Measurements from ENCODE around the gene TMEM116.
"Not testable (repeated sequence)": the region's sequence is repeated elsewhere in the genome, so short reads cannot be mapped to it uniquely, and the experiment has no call there.

Gene TMEM116

GRCh38 chr12:112012775-112013600, at the start of gene TMEM116, which contains the start of gene ERP29:
TMEM116 (minus strand) TSS chr12:112013165; CDS start chr12:112005270, 7,895 bp downstream.
ERP29 (plus strand) TSS chr12:112013426; CDS start chr12:112013466, 40 bp downstream.
- DNase-seq (ENCODE audit: insufficient read length, low spot score) (peak; percentile 94), FAIRE-seq (no peak)
- peak; percentile 93 for TF ChIP-seq POLR2A (IDR thresholded peaks at IDR 0.05; ENCODE audit: low read depth, low read length)

GRCh38 chr12:112061137-112061536, 48.2 kb upstream of the TMEM116 start:
- no peak for TF ChIP-seq POLR2A (IDR thresholded peaks at IDR 0.05; ENCODE audit: low read depth, low read length)
- DNase-seq (ENCODE audit: insufficient read length, low spot score): no peak
- no peak for FAIRE-seq

- TF ChIP-seq POLR2A (IDR thresholded peaks at IDR 0.05; ENCODE audit: low read depth, low read length): no peak
- no peak for FAIRE-seq
- no peak for DNase-seq (ENCODE audit: insufficient read length, low spot score)
Measured at GRCh38 chr12:112049351-112049750, 36.4 kb upstream of the TMEM116 start.

GRCh38 chr12:112046003-112046402, 33.0 kb upstream of the TMEM116 start:
- DNase-seq (ENCODE audit: insufficient read length, low spot score): no peak

DNA sequence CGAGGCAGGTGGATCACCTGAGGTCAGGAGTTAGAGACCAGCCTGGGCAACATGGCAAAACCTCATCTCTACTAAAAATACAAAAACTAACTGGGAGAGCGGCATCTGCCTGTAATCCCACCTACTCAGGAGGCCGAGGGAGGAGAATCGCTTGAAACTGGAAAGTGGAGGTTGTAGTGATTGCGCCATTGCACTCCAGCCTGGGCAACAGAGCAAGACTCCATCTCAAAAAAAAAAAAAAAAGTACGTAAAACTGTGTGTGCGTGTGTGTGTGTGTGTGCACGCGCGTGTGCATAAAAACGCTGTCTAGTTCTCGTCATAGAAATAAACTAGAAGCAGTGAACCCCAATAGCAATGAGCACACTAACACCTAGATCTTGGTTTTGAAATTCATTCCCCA, 23.6 kb upstream of the TMEM116 start:
- not testable (repeated sequence) for FAIRE-seq; DNase-seq (ENCODE audit: insufficient read length, low spot score)

More at GRCh38 chr12:112046003-112046402, 33.0 kb upstream of the TMEM116 start:
- no peak for FAIRE-seq
- no peak for TF ChIP-seq POLR2A (IDR thresholded peaks at IDR 0.05; ENCODE audit: low read depth, low read length)

- no peak for FAIRE-seq
- no peak for TF ChIP-seq POLR2A (IDR thresholded peaks at IDR 0.05; ENCODE audit: low read depth, low read length)
- no peak for DNase-seq (ENCODE audit: insufficient read length, low spot score)
Measured at GRCh38 chr12:112035219-112035785, 22.3 kb upstream of the TMEM116 start.

GRCh38 chr12:112032292-112032691, 19.3 kb upstream of the TMEM116 start:
- DNase-seq (ENCODE audit: insufficient read length, low spot score) (no peak), FAIRE-seq (no peak)
- TF ChIP-seq POLR2A (IDR thresholded peaks at IDR 0.05; ENCODE audit: low read depth, low read length): no peak

GRCh38 chr12:112031472-112031871, 18.5 kb upstream of the TMEM116 start:
- DNase-seq (ENCODE audit: insufficient read length, low spot score): no peak
- no peak for FAIRE-seq
- TF ChIP-seq POLR2A (IDR thresholded peaks at IDR 0.05; ENCODE audit: low read depth, low read length): no peak

DNA sequence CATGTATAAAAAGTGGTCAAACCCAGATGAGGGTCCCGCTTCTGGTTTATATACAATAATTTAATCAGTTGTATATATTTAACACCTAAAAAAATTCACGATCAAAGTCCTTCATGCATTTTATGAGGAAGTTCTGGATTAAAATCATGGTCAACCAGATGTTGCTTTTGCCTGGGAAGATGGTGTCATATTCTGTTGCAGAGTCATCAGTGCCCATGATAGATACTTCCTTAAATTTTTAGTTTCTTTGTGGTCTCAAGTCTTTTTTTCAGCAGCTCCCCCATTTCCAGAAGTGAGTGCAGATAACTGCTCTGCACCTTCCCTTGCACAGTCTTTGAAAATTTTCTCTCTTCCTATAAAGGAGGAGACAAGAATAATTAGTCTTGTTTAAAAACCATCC, 16.3 kb upstream of the TMEM116 start:
- DNase-seq (ENCODE audit: insufficient read length, low spot score): no peak

DNA sequence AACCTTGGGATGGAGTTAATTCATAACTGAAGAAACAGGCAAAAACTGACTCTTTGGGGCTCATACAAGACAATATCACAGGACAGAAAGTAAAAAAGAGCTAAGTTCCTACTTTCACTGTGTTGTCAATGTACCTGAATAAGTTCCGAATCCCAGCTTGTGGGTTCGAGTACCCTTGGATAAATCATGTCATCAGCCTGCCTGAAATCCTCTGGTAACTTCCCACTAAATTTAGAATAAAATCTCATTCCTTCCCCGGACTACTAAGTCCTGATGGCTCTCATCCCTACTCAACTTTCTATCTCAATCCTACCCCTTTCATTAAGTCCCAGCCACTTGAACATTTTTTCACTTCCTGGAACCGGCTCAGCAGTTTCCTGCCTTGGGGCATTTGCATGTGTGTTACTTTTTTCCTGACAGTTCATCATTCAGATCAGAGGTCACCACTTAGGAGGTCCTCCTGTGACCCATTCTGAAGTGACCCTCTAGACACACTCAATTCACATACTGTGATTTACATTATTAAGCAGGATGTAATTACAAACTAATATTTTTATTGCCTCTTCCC, 12.9 kb upstream of the TMEM116 start:
- FAIRE-seq (no peak), DNase-seq (ENCODE audit: insufficient read length, low spot score) (no peak)
- TF ChIP-seq POLR2A (IDR thresholded peaks at IDR 0.05; ENCODE audit: low read depth, low read length): no peak

More for the DNA sequence above, 16.3 kb upstream of the TMEM116 start:
- FAIRE-seq: no peak
- TF ChIP-seq POLR2A (IDR thresholded peaks at IDR 0.05; ENCODE audit: low read depth, low read length): no peak

GRCh38 chr12:112023759-112024396, 10.9 kb upstream of the TMEM116 start:
- DNase-seq (ENCODE audit: insufficient read length, low spot score) (no peak), FAIRE-seq (no peak)
- no peak for TF ChIP-seq POLR2A (IDR thresholded peaks at IDR 0.05; ENCODE audit: low read depth, low read length)

DNA sequence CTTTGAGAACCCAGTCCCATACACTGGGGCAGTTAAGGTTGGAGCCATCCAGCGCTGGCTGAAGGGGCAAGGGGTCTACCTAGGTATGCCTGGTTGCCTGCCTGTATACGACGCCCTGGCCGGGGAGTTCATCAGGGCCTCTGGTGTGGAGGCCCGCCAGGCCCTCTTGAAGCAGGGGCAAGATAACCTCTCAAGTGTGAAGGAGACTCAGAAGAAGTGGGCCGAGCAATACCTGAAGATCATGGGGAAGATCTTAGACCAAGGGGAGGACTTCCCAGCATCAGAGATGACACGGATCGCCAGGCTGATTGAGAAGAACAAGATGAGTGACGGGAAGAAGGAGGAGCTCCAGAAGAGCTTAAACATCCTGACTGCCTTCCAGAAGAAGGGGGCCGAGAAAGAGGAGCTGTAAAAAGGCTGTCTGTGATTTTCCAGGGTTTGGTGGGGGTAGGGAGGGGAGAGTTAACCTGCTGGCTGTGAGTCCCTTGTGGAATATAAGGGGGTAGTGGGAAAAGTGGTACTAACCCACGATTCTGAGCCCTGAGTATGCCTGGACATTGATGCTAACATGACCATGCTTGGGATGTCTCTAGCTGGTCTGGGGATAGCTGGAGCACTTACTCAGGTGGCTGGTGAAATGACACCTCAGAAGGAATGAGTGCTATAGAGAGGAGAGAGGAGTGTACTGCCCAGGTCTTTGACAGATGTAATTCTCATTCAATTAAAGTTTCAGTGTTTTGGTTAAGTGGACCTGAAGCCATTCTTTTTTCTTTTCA, 9.5 kb upstream of the TMEM116 start:
- no peak for FAIRE-seq
- no peak for TF ChIP-seq POLR2A (IDR thresholded peaks at IDR 0.05; ENCODE audit: low read depth, low read length)
- no peak for DNase-seq (ENCODE audit: insufficient read length, low spot score)

DNA sequence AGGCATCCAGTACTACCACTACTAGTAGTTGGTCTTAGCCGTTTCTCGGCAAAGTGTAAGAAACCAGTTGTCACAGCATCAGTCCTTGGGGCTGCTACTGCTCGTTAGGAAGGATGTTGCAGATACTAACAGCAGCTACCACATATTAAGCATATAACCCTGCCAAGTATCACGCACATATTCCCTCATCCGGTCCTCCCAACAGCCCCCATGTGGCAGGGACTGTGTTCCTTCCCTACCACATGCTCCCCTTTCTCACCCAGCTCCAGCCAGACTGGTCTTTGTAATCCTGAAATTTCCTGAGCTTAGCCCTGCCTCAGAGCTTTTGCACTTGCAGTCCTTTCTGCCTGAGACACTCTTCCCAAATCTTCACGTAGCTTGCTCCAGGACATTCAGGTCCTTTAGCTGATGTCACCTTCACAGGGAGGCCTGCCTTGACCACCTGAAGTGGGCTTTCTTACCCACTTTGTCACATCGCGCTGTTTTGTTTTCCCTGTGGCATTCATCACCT, 8.0 kb upstream of the TMEM116 start:
- DNase-seq (ENCODE audit: insufficient read length, low spot score) (no peak), FAIRE-seq (no peak)
- TF ChIP-seq POLR2A (IDR thresholded peaks at IDR 0.05; ENCODE audit: low read depth, low read length): no peak
